Measurements from ENCODE around the gene BACH2. TPM values are rescaled to one million over a fixed set of nuclear protein-coding genes. Genes with fewer than 3 reads are reported as not detected.

The BACH2 gene
- total and polyA plus RNA-seq, 2 of the 4 experiments (the other 2 are of a cell fraction), result 1.3 to 1.4 TPM

- Histone ChIP-seq H3K56ac (ENCODE audit: extremely low read depth, insufficient read depth, low read length) (no peak overlapping the region), H3K79me1 (ENCODE audit: low read depth in 1 of 2, low read length in 2 of 2) (no peaks in the 10 kb centered on the region), H4K91ac (ENCODE audit: insufficient read depth, low read depth, low read length) (no peak overlapping the region), H3K23ac (ENCODE audit: low read depth, low read length) (no peak overlapping the region), H3K4me1 (ENCODE audit: control insufficient read depth, insufficient read depth, low read length) (peaks cover 4% of the 10 kb centered on the region), H3K18ac (ENCODE audit: low read depth, low read length) (no peak overlapping the region), H4K5ac (ENCODE audit: low read depth, low read length) (no peak overlapping the region), H2BK5ac (ENCODE audit: low read depth, low read length, poor library complexity, severe bottlenecking) (no peak overlapping the region), H3K4ac (ENCODE audit: low read depth, low read length) (no peak overlapping the region), H3K9me1 (ENCODE audit: insufficient read depth, low read length) (no peaks in the 10 kb centered on the region), H2BK120ac (ENCODE audit: low read depth, low read length) (no peak overlapping the region), H3K27me3 (ENCODE audit: control insufficient read depth, insufficient read depth, low read length) (no peaks in the 10 kb centered on the region), H3K36me3 (ENCODE audit: control insufficient read depth, insufficient read depth, low read length) (no peaks in the 10 kb centered on the region), H3K9ac (ENCODE audit: low read depth, low read length) (no peak overlapping the region), H2BK15ac (ENCODE audit: low read depth, low read length) (no peak overlapping the region), H4K8ac (ENCODE audit: low read depth in 2 of 2, low read length in 2 of 2) (no peak overlapping the region), H3K27ac (ENCODE audit: insufficient read depth, low read length) (no peak overlapping the region), H2AFZ (replicated peaks; ENCODE audit: low read length, poor library complexity) (no peak overlapping the region), H2AK5ac (ENCODE audit: low read depth, low read length) (no peak overlapping the region), H3K4me3 (ENCODE audit: insufficient read depth, low read depth, low read length) (no peak overlapping the region), H3K9me3 (ENCODE audit: control insufficient read depth, insufficient read depth, low read length) (no peaks in the 10 kb centered on the region), H4K20me1 (ENCODE audit: insufficient read depth, low read length) (no peaks in the 10 kb centered on the region), H2BK20ac (ENCODE audit: low read depth, low read length) (no peak overlapping the region), H2AK9ac (replicated peaks; ENCODE audit: low read depth, low read length, poor library complexity) (no peak overlapping the region), H3K14ac (replicated peaks; ENCODE audit: low read depth, low read length) (no peak overlapping the region), H3K4me2 (ENCODE audit: low read depth, low read length) (no peak overlapping the region)
- no TSS peak for BruUV-seq (replicated peaks)
- ChIA-PET CTCF (no interaction called here), POLR2A (ENCODE audit: unreplicated experiment) (no interaction called here)
- TF ChIP-seq RCOR1 (IDR thresholded peaks at IDR 0.05; ENCODE audit: insufficient replicate concordance, low read length), result no peak
- no peak for TF ChIP-seq MAZ (IDR thresholded peaks at IDR 0.05; ENCODE audit: borderline replicate concordance, low read depth, low read length)
- TF ChIP-seq, protein P1, sequence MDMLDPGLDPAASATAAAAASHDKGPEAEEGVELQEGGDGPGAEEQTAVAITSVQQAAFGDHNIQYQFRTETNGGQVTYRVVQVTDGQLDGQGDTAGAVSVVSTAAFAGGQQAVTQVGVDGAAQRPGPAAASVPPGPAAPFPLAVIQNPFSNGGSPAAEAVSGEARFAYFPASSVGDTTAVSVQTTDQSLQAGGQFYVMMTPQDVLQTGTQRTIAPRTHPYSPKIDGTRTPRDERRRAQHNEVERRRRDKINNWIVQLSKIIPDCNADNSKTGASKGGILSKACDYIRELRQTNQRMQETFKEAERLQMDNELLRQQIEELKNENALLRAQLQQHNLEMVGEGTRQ (IDR thresholded peaks at IDR 0.05; ENCODE audit: low read depth, low read length), result no peak
- no peak for TF ChIP-seq MXI1 (IDR thresholded peaks at IDR 0.05; ENCODE audit: borderline replicate concordance, low read depth, low read length)
- no peak for TF ChIP-seq FOS (IDR thresholded peaks at IDR 0.05; ENCODE audit: low read depth, low read length)
- TF ChIP-seq BHLHE40 (IDR thresholded peaks at IDR 0.05; ENCODE audit: low read depth, low read length), result no peak
- TF ChIP-seq CEBPB (IDR thresholded peaks at IDR 0.05; ENCODE audit: low read depth, low read length), result no peak
- TF ChIP-seq, protein P2, sequence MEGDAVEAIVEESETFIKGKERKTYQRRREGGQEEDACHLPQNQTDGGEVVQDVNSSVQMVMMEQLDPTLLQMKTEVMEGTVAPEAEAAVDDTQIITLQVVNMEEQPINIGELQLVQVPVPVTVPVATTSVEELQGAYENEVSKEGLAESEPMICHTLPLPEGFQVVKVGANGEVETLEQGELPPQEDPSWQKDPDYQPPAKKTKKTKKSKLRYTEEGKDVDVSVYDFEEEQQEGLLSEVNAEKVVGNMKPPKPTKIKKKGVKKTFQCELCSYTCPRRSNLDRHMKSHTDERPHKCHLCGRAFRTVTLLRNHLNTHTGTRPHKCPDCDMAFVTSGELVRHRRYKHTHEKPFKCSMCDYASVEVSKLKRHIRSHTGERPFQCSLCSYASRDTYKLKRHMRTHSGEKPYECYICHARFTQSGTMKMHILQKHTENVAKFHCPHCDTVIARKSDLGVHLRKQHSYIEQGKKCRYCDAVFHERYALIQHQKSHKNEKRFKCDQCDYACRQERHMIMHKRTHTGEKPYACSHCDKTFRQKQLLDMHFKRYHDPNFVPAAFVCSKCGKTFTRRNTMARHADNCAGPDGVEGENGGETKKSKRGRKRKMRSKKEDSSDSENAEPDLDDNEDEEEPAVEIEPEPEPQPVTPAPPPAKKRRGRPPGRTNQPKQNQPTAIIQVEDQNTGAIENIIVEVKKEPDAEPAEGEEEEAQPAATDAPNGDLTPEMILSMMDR (conservative IDR thresholded peaks at IDR 0.05; ENCODE audit: low read depth, low read length), result no peak
- no peak for TF ChIP-seq POLR2A (IDR thresholded peaks at IDR 0.05; ENCODE audit: low read depth, low read length)
- no peak for TF ChIP-seq CHD1 (IDR thresholded peaks at IDR 0.05; ENCODE audit: low read depth, low read length)
- TF ChIP-seq RFX5 (IDR thresholded peaks at IDR 0.05; ENCODE audit: low read depth, low read length), result no peak
- no peak for TF ChIP-seq MAFK (IDR thresholded peaks at IDR 0.05; ENCODE audit: low read depth, low read length)
- TF ChIP-seq, protein P3, sequence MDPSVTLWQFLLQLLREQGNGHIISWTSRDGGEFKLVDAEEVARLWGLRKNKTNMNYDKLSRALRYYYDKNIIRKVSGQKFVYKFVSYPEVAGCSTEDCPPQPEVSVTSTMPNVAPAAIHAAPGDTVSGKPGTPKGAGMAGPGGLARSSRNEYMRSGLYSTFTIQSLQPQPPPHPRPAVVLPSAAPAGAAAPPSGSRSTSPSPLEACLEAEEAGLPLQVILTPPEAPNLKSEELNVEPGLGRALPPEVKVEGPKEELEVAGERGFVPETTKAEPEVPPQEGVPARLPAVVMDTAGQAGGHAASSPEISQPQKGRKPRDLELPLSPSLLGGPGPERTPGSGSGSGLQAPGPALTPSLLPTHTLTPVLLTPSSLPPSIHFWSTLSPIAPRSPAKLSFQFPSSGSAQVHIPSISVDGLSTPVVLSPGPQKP (IDR thresholded peaks at IDR 0.05; ENCODE audit: borderline replicate concordance, low read depth, low read length), result no peak
- TF ChIP-seq RAD21 (IDR thresholded peaks at IDR 0.05; ENCODE audit: low read length), result no peak
- TF ChIP-seq SMC3 (IDR thresholded peaks at IDR 0.05; ENCODE audit: low read depth, low read length), result no peak
- TF ChIP-seq NFE2L2 (IDR thresholded peaks at IDR 0.05; ENCODE audit: low read depth, low read length), result no peak
- ATAC-seq (ENCODE audit: low read depth), result no peak
- WGBS, 2 experiments (ENCODE audit: extremely low coverage in 2 of 2, insufficient read length in 1 of 2), result no CpG with 5 or more reads among the region's 2 CpGs
- intact Hi-C loops (cut with micrococcal nuclease), result no loop called here
- in situ Hi-C loops (cut with MboI; ENCODE audit: low sequenced_read_pairs), result no loop called here
- dilution Hi-C loops (cut with HindIII; ENCODE audit: low sequenced_read_pairs, unreplicated experiment), result no loop called here
- no peak for DNase-seq
Observed at GRCh38 chr6:90233213-90233612, 63.4 kb downstream of the BACH2 start.
